SK-N-SH treated with all-trans-retinoic acid at 6 μM for 48 hours (cell line): ENCODE measurements around the gene LIMS1.

Experiments used
- ESRRG ChIP-seq: fragments of 250-450 bp; sonication (Bioruptor Pico); IDR thresholded peaks from 2 replicates; pipeline ENCODE4 v1.6.1; 2021; ENCODE audit warnings: mild to moderate bottlenecking
- GLIS3 ChIP-seq: fragments of 250-450 bp; sonication (Bioruptor Pico); IDR thresholded peaks from 2 replicates; pipeline ENCODE4 v1.5.0; 2020; ENCODE audit warnings: mild to moderate bottlenecking, moderate library complexity
- PPARA ChIP-seq: fragments of 250-450 bp; sonication (Bioruptor Pico); IDR thresholded peaks from 2 replicates; pipeline ENCODE4 v1.5.0; 2020; ENCODE audit warnings: mild to moderate bottlenecking, borderline replicate concordance
- SNAI2 ChIP-seq: fragments of 250-450 bp; sonication (Bioruptor Pico); IDR thresholded peaks from 2 replicates; pipeline ENCODE4 v1.5.0; 2020; ENCODE audit warnings: mild to moderate bottlenecking, moderate library complexity
- ZFP30 ChIP-seq: fragments of 450-650 bp; formaldehyde crosslinking; IDR thresholded peaks from 2 replicates; pipeline ENCODE4 v1.5.0; 2022; ENCODE audit warnings: mild to moderate bottlenecking, moderate library complexity
- ZNF70 ChIP-seq: fragments of 450-650 bp; formaldehyde crosslinking; IDR thresholded peaks from 2 replicates; pipeline ENCODE4 v1.5.0; 2020; ENCODE audit warnings: mild to moderate bottlenecking, moderate library complexity

DNA sequence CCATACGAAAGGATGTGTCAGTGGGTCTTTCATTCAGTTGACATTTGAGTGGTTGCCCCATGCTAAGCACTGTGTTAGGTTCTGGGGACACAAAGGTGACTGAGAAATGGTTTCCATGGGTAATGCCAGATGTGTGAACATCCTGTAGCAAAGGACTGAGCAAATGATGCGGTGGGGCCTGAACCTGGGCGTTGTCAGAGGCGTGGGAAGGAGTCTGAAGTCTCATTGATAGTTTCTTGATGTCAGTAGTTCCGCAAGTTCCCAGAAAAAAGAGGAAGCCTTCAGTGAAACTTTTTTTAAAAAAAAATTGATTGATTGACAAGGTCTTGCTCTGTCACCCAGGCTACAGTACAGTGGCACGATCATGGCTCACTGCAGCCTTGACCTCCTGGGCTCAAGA is 56.9 kb downstream of the LIMS1 start:
- TF ChIP-seq PPARA (CRISPR knock-in tag) (no peak), SNAI2 (CRISPR knock-in tag) (no peak), ESRRG (no peak), ZFP30 (CRISPR knock-in tag) (no peak), ZNF70 (no peak), GLIS3 (no peak)
